ENCODE results near the gene DTHD1. TPM values are rescaled to one million over a fixed set of nuclear protein-coding genes. Genes with fewer than 3 reads are reported as not detected.

Gene DTHD1
- total RNA-seq, 1 experiment from 2014 or later: not detected

DNA sequence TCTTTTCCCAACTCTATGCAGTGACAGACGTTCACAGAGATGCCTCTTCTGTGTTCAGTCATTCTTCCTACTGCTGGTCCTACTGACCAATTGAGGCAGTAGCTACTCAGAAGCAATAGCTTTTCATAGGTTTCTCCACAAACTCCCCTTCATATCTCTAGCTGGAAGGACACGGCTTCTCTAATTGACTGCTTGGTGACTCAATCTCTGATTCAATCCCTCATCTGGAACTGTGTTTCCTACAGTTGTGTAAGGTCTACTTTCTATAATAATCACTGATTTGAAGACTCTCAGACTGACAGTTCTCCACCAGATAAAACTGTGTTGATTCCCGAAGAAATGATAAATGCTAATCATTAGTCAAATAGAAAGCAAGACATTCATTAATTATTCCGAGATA, 111.5 kb downstream of the DTHD1 start:
- Histone ChIP-seq H3K27me3 (replicated peaks; ENCODE audit: control insufficient read depth, insufficient read depth, low read length) (no peaks in the 10 kb centered on the region), H3K4me3 (ENCODE audit: low read depth, low read length) (no peak overlapping the region), H3K36me3 (ENCODE audit: control insufficient read depth, insufficient read depth, low read length) (no peaks in the 10 kb centered on the region), H3K4me1 (no peaks in the 10 kb centered on the region), H3K9me3 (no peaks in the 10 kb centered on the region)
- POLR2A ChIA-PET: no interaction called here
- TF ChIP-seq, protein P1, sequence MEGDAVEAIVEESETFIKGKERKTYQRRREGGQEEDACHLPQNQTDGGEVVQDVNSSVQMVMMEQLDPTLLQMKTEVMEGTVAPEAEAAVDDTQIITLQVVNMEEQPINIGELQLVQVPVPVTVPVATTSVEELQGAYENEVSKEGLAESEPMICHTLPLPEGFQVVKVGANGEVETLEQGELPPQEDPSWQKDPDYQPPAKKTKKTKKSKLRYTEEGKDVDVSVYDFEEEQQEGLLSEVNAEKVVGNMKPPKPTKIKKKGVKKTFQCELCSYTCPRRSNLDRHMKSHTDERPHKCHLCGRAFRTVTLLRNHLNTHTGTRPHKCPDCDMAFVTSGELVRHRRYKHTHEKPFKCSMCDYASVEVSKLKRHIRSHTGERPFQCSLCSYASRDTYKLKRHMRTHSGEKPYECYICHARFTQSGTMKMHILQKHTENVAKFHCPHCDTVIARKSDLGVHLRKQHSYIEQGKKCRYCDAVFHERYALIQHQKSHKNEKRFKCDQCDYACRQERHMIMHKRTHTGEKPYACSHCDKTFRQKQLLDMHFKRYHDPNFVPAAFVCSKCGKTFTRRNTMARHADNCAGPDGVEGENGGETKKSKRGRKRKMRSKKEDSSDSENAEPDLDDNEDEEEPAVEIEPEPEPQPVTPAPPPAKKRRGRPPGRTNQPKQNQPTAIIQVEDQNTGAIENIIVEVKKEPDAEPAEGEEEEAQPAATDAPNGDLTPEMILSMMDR (IDR thresholded peaks at IDR 0.05; ENCODE audit: insufficient read depth in 1 of 2, low read depth in 1 of 2, low read length in 1 of 2, severe bottlenecking in 1 of 2, unreplicated experiment in 1 of 2): no peak
- intact Hi-C loops (cut with micrococcal nuclease; ENCODE audit: unreplicated experiment): no loop called here
- no peak for DNase-seq
- Mint-ChIP-seq H3K9me3 (ENCODE audit: unreplicated experiment) (no peaks in the 10 kb centered on the region), H3K4me3 (ENCODE audit: unreplicated experiment) (no peak overlapping the region), H3K36me3 (ENCODE audit: insufficient read depth, unreplicated experiment) (no peaks in the 10 kb centered on the region), H3K4me1 (ENCODE audit: low read depth, unreplicated experiment) (no peaks in the 10 kb centered on the region), H3K27ac (ENCODE audit: unreplicated experiment) (no peak overlapping the region), H3K27me3 (ENCODE audit: insufficient read depth, unreplicated experiment) (peaks cover 12% of the 10 kb centered on the region)
- BruUV-seq (replicated peaks): no TSS peak
- CTCF ChIA-PET: no interaction called here

Other genes with a start within 250 kb of the DTHD1 start
- gene ARAP2, start 37.1 kb upstream of the DTHD1 start, total RNA-seq (2022): 3.9 TPM in 2 replicates

Data from Caco-2 (cell line).